ENCODE data around the gene SPP2.

DNA sequence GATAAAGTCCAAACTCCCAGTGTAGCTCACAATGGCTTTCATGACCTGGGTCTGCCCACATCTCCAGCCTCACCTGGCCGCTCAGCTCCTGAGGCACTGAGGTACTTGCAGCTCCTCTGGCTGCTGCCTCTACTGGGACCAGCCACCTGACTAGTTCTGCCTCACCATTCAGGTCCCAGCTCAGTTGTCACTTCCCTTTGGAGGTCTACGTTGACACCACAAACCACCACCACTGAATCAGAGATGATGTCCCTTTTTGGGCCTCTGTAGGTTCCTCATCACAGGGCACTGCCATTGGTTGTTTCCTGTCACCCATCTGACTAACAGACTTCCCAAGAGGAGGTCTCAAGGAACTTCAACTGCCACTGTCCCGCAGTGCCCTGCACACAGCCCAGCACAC is 21.2 kb downstream of the SPP2 start:
- no peak for TF ChIP-seq CTCF (IDR thresholded peaks at IDR 0.05; ENCODE audit: low read length)
- TF ChIP-seq EZH2 (IDR thresholded peaks at IDR 0.05; ENCODE audit: borderline replicate concordance, low read length): no peak
